Tibial nerve (tissue), 4 donors: Measurements from ENCODE around the gene DUS1L. TPM values are rescaled to one million over a fixed set of nuclear protein-coding genes. Genes with fewer than 3 reads are reported as not detected.

Experiments
- DNase-seq, 2 donors: peaks; one replicate each; pipeline ENCODE4 v3.0.0-alpha.2; 2019; ENCODE audit warnings: low spot score in 2 of 2
- H3K27ac ChIP-seq, 4 donors: fragments of 200-600 bp; sonication (generic) in 3 of 4; one replicate each; pipeline ENCODE4 v1.5.1; 2017 to 2019; ENCODE audit warnings: mild to moderate bottlenecking in 1 of 4
- H3K27me3 ChIP-seq, 2 donors: fragments of 200-600 bp; sonication (generic) in 1 of 2; one replicate each; pipeline versions ENCODE4 v1.5.1 to v1.6.0; 2017 to 2019
- H3K36me3 ChIP-seq, 3 donors: fragments of 200-600 bp; sonication (generic); one replicate each; pipeline ENCODE4 v1.5.1; 2018 to 2019
- H3K4me1 ChIP-seq, 4 donors: fragments of 200-600 bp; sonication (generic) in 3 of 4; one replicate each; pipeline ENCODE4 v1.5.1; 2017 to 2019
- H3K4me3 ChIP-seq, 4 donors: fragments of 200-600 bp; sonication (generic) in 3 of 4; one replicate each; pipeline ENCODE4 v1.5.1; 2017 to 2019; ENCODE audit warnings: mild to moderate bottlenecking in 1 of 4, moderate library complexity in 1 of 4
- H3K9me3 ChIP-seq, 4 donors: fragments of 200-600 bp; sonication (generic) in 3 of 4; one replicate each; pipeline ENCODE4 v1.5.1; 2017 to 2019
- EP300 ChIP-seq, 2 donors: sonication (generic); formaldehyde crosslinking; IDR thresholded peaks; one replicate each; pipeline ENCODE4 v1.6.1; 2017; ENCODE audit warnings: antibody characterized with exemption in 2 of 2, mild to moderate bottlenecking in 1 of 2
- POLR2A ChIP-seq, 2 donors: fragments of 450-650 bp; IDR thresholded peaks; one replicate each; pipeline ENCODE4 v1.6.1; 2017; ENCODE audit warnings: antibody characterized with exemption in 2 of 2, mild to moderate bottlenecking in 2 of 2, moderate library complexity in 2 of 2
- WGBS, 2 donors: methylation state at CpG; one replicate each; pipeline ENCODE4 v1.1.5; 2018; 5-methylcytosine and 5-hydroxymethylcytosine counted together
- total RNA-seq, 4 donors: library from RNA; depleted of rRNA; stranded (reverse); fragments of >200 nt; gene quantifications; one replicate each; pipeline ENCODE4 v1.1.0, GENCODE V29; 2016
- TF ChIP-seq, protein P1 (sequence below), 5 experiments: fragments of 200-600 bp in 3 of 5; fragments of 450-650 bp in 2 of 5; sonication (generic) in 3 of 5; IDR thresholded peaks; one replicate each; pipeline ENCODE4 v1.5.1; 2016 to 2019; ENCODE audit warnings: antibody characterized with exemption in 5 of 5, mild to moderate bottlenecking in 3 of 5, moderate library complexity in 2 of 5

DUS1L gene
- total RNA-seq, 4 donors from 2014 or later: 85.2 to 179 (median 106) TPM

GRCh38 chr17:82016875-82017459 is 48.6 kb downstream of the DUS1L start:
- Histone ChIP-seq H3K27ac (no peak overlapping the region), H3K9me3 (no peaks in the 10 kb centered on the region), H3K4me3 (no peak overlapping the region), H3K36me3 (peaks cover 0 to 57% (median 0%) of the 10 kb centered on the region in 3 donors), H3K27me3 (no peaks in the 10 kb centered on the region), H3K4me1 (peaks cover 0 to 30% (median 10%) of the 10 kb centered on the region in 4 donors)
- TF ChIP-seq, protein P1, sequence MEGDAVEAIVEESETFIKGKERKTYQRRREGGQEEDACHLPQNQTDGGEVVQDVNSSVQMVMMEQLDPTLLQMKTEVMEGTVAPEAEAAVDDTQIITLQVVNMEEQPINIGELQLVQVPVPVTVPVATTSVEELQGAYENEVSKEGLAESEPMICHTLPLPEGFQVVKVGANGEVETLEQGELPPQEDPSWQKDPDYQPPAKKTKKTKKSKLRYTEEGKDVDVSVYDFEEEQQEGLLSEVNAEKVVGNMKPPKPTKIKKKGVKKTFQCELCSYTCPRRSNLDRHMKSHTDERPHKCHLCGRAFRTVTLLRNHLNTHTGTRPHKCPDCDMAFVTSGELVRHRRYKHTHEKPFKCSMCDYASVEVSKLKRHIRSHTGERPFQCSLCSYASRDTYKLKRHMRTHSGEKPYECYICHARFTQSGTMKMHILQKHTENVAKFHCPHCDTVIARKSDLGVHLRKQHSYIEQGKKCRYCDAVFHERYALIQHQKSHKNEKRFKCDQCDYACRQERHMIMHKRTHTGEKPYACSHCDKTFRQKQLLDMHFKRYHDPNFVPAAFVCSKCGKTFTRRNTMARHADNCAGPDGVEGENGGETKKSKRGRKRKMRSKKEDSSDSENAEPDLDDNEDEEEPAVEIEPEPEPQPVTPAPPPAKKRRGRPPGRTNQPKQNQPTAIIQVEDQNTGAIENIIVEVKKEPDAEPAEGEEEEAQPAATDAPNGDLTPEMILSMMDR (IDR thresholded peaks at IDR 0.05): no peak
- no peak for TF ChIP-seq EP300 (IDR thresholded peaks at IDR 0.05)
- DNase-seq: no peak
- WGBS, 2 donors: 76 to 83% methylated on average over 13 to 22 of the region's 24 CpGs

DNA sequence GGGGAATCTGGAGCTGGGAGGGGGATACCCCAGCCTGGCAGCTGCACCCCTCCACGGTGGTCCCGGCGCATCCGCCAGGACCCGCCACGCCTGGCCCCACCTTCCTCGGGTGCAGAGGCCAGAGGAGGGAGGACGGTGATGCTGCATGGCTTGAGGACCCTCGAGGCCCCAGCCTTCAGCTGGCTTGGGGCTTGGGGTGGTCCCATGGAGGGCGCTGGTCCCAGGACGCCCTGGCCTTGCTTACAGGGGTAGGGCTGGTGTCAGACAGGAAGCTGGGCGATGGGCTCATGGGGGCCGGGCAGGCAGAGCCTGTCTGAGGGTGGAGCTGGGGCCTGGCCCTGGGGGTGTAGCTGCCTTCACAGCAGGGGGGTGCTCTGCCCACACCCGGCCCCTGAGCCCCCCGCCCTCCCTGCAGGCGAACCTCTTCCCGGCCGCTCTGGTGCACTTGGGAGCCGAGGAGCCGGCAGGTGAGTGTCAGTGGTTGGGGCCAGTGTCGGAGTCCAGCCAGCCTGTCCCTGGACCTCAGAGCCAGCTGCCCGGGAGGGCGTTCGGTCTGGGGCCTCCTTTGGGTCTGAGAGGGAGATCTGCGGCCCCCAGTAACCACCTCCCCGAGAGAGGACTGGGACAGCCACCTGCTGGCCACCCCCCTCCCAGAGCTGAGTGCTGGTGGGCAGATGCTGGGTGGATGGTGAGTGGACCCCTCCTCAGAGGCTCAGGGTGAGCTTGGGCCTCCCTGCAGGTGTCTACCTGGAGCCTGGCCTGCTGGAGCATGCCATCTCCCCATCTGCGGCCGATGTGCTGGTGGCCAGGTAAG is 49.3 kb downstream of the DUS1L start:
- H3K27ac ChIP-seq: no peak overlapping the region
- 84 to 88% methylated on average over 11 to 19 of the region's 28 CpGs for WGBS, 2 donors
- no peak for DNase-seq
- no peaks in the 10 kb centered on the region for H3K27me3 ChIP-seq
- H3K4me3 ChIP-seq: no peak overlapping the region
- TF ChIP-seq EP300 (IDR thresholded peaks at IDR 0.05): no peak
- TF ChIP-seq, protein P1 (IDR thresholded peaks at IDR 0.05): no peak
- TF ChIP-seq POLR2A (IDR thresholded peaks at IDR 0.05): no peak
- peaks cover 0 to 64% (median 0%) of the 10 kb centered on the region in 3 donors for H3K36me3 ChIP-seq
- H3K4me1 ChIP-seq: peaks cover 0 to 23% (median 3%) of the 10 kb centered on the region in 4 donors
- H3K9me3 ChIP-seq: no peaks in the 10 kb centered on the region

- H3K4me1 ChIP-seq: peaks cover 0 to 14% (median 0%) of the 10 kb centered on the region in 4 donors
- 64 to 75% methylated on average over 20 to 24 of the region's 24 CpGs for WGBS, 2 donors
- no peak overlapping the region for H3K4me3 ChIP-seq
- H3K9me3 ChIP-seq: no peaks in the 10 kb centered on the region
- H3K36me3 ChIP-seq: peaks cover 0 to 72% (median 0%) of the 10 kb centered on the region in 3 donors
- no peak for DNase-seq
- TF ChIP-seq POLR2A (IDR thresholded peaks at IDR 0.05): no peak
- TF ChIP-seq, protein P1 (IDR thresholded peaks at IDR 0.05): no peak
- no peak for TF ChIP-seq EP300 (IDR thresholded peaks at IDR 0.05)
- H3K27me3 ChIP-seq: no peaks in the 10 kb centered on the region
- H3K27ac ChIP-seq: no peak overlapping the region
Observed at GRCh38 chr17:82015311-82015971, 50.2 kb downstream of the DUS1L start.

GRCh38 chr17:82014971-82015310 is 50.7 kb downstream of the DUS1L start:
- DNase-seq: no peak
- Histone ChIP-seq H3K9me3 (no peaks in the 10 kb centered on the region), H3K4me3 (no peak overlapping the region), H3K27me3 (no peaks in the 10 kb centered on the region), H3K36me3 (peaks cover 0 to 73% (median 0%) of the 10 kb centered on the region in 3 donors), H3K27ac (no peak overlapping the region), H3K4me1 (peaks cover 0 to 10% (median 0%) of the 10 kb centered on the region in 4 donors)
- 78 to 85% methylated on average over 12 of the region's 13 CpGs for WGBS, 2 donors
- TF ChIP-seq EP300 (IDR thresholded peaks at IDR 0.05) (no peak), POLR2A (IDR thresholded peaks at IDR 0.05) (no peak)
- TF ChIP-seq, protein P1 (IDR thresholded peaks at IDR 0.05): no peak

DNA sequence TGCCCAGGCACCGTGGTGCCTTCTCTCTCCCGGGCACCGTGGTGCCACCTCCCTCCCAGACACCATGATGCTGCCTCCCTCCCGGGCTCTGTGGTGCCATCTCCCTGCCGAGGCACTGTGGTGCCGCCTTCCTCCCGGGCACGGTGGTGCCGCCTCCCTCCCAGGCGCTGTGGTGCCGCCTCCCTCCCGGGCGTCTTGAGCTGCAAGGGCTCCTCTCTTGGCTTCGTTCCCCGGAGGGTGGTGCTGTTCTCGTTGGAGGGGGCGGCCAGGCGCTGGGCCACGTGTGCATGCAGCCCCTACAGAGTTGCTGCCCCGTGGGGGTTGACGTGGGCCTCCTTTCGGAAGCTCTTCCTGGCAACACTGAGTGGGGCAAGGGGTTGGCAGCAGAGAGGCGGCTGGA is 51.2 kb downstream of the DUS1L start:
- no peak for DNase-seq
- peaks cover 0 to 69% (median 0%) of the 10 kb centered on the region in 3 donors for H3K36me3 ChIP-seq
- no peak overlapping the region for H3K27ac ChIP-seq
- peaks cover 0 to 4% (median 0%) of the 10 kb centered on the region in 4 donors for H3K4me1 ChIP-seq
- WGBS, 2 donors: 56 to 58% methylated on average over 15 to 22 of the region's 23 CpGs
- peak in 1 of 2 donors; percentile 9 for TF ChIP-seq EP300 (IDR thresholded peaks at IDR 0.05)
- TF ChIP-seq, protein P1 (IDR thresholded peaks at IDR 0.05): peak in 2 of 5 experiments; percentile 6 to 20
- TF ChIP-seq POLR2A (IDR thresholded peaks at IDR 0.05): no peak
- no peak overlapping the region for H3K4me3 ChIP-seq
- H3K27me3 ChIP-seq: no peaks in the 10 kb centered on the region
- no peaks in the 10 kb centered on the region for H3K9me3 ChIP-seq
